ENCODE data around the gene YWHAQ.
"Not testable (repeated sequence)": the region's sequence is repeated elsewhere in the genome, so short reads cannot be mapped to it uniquely, and the experiment has no call there.

Gene YWHAQ

GRCh38 chr2:9593925-9594324 lies 36.9 kb downstream of the YWHAQ start:
- Histone ChIP-seq H3K27ac (ENCODE audit: low read depth, low read length) (no peak overlapping the region), H3K27me3 (ENCODE audit: control insufficient read depth, insufficient read depth, low read length) (no peaks in the 10 kb centered on the region), H3K4me3 (ENCODE audit: low read depth, low read length) (no peak overlapping the region), H3K4me1 (ENCODE audit: control insufficient read depth, insufficient read depth, low read length) (no peaks in the 10 kb centered on the region), H3K9me3 (ENCODE audit: control insufficient read depth, insufficient read depth, low read length) (no peaks in the 10 kb centered on the region), H3K9ac (ENCODE audit: low read depth, low read length) (no peak overlapping the region), H3K36me3 (ENCODE audit: control insufficient read depth, insufficient read depth, low read length) (peaks cover 41% of the 10 kb centered on the region)

- H3K9ac ChIP-seq (ENCODE audit: low read depth, low read length), result no peak overlapping the region
- no peaks in the 10 kb centered on the region for H3K27me3 ChIP-seq (ENCODE audit: control insufficient read depth, insufficient read depth, low read length)
- H3K27ac ChIP-seq (ENCODE audit: low read depth, low read length), result no peak overlapping the region
- H3K36me3 ChIP-seq (ENCODE audit: control insufficient read depth, insufficient read depth, low read length), result peaks cover 43% of the 10 kb centered on the region
- H3K4me3 ChIP-seq (ENCODE audit: low read depth, low read length), result no peak overlapping the region
- no peaks in the 10 kb centered on the region for H3K9me3 ChIP-seq (ENCODE audit: control insufficient read depth, insufficient read depth, low read length)
- no peaks in the 10 kb centered on the region for H3K4me1 ChIP-seq (ENCODE audit: control insufficient read depth, insufficient read depth, low read length)
These were observed 38.1 kb downstream of the YWHAQ start for GRCh38 chr2:9592699-9593098.

GRCh38 chr2:9590641-9591040 lies 40.2 kb downstream of the YWHAQ start:
- no peak overlapping the region for H3K4me3 ChIP-seq (ENCODE audit: low read depth, low read length)
- no peaks in the 10 kb centered on the region for H3K27me3 ChIP-seq (ENCODE audit: control insufficient read depth, insufficient read depth, low read length)
- no peak overlapping the region for H3K9ac ChIP-seq (ENCODE audit: low read depth, low read length)
- no peaks in the 10 kb centered on the region for H3K9me3 ChIP-seq (ENCODE audit: control insufficient read depth, insufficient read depth, low read length)
- peaks cover 63% of the 10 kb centered on the region for H3K36me3 ChIP-seq (ENCODE audit: control insufficient read depth, insufficient read depth, low read length)
- H3K4me1 ChIP-seq (ENCODE audit: control insufficient read depth, insufficient read depth, low read length), result no peaks in the 10 kb centered on the region
- H3K27ac ChIP-seq (ENCODE audit: low read depth, low read length), result no peak overlapping the region

GRCh38 chr2:9586465-9586864 lies 44.3 kb downstream of the YWHAQ start:
- Histone ChIP-seq H3K9me3 (ENCODE audit: control insufficient read depth, insufficient read depth, low read length) (no peaks in the 10 kb centered on the region), H3K4me3 (ENCODE audit: low read depth, low read length) (no peak overlapping the region), H3K27ac (ENCODE audit: low read depth, low read length) (no peak overlapping the region), H3K36me3 (ENCODE audit: control insufficient read depth, insufficient read depth, low read length) (peaks cover 77% of the 10 kb centered on the region), H3K9ac (ENCODE audit: low read depth, low read length) (no peak overlapping the region), H3K4me1 (ENCODE audit: control insufficient read depth, insufficient read depth, low read length) (no peaks in the 10 kb centered on the region), H3K27me3 (ENCODE audit: control insufficient read depth, insufficient read depth, low read length) (no peaks in the 10 kb centered on the region)

GRCh38 chr2:9585486-9585885 lies 45.3 kb downstream of the YWHAQ start:
- H3K4me3 ChIP-seq (ENCODE audit: low read depth, low read length), result no peak overlapping the region
- H3K9me3 ChIP-seq (ENCODE audit: control insufficient read depth, insufficient read depth, low read length), result no peaks in the 10 kb centered on the region
- no peaks in the 10 kb centered on the region for H3K4me1 ChIP-seq (ENCODE audit: control insufficient read depth, insufficient read depth, low read length)
- no peaks in the 10 kb centered on the region for H3K27me3 ChIP-seq (ENCODE audit: control insufficient read depth, insufficient read depth, low read length)
- no peak overlapping the region for H3K9ac ChIP-seq (ENCODE audit: low read depth, low read length)
- H3K27ac ChIP-seq (ENCODE audit: low read depth, low read length), result no peak overlapping the region
- peaks cover 67% of the 10 kb centered on the region for H3K36me3 ChIP-seq (ENCODE audit: control insufficient read depth, insufficient read depth, low read length)

GRCh38 chr2:9584902-9585301 lies 45.9 kb downstream of the YWHAQ start:
- H3K36me3 ChIP-seq (ENCODE audit: control insufficient read depth, insufficient read depth, low read length), result peaks cover 61% of the 10 kb centered on the region
- not testable (repeated sequence) for H3K27ac ChIP-seq (ENCODE audit: low read depth, low read length); H3K9ac ChIP-seq (ENCODE audit: low read depth, low read length); H3K4me1 ChIP-seq (ENCODE audit: control insufficient read depth, insufficient read depth, low read length); H3K4me3 ChIP-seq (ENCODE audit: low read depth, low read length); H3K9me3 ChIP-seq (ENCODE audit: control insufficient read depth, insufficient read depth, low read length); H3K27me3 ChIP-seq (ENCODE audit: control insufficient read depth, insufficient read depth, low read length)

- H3K27me3 ChIP-seq (ENCODE audit: control insufficient read depth, insufficient read depth, low read length), result no peaks in the 10 kb centered on the region
- H3K9me3 ChIP-seq (ENCODE audit: control insufficient read depth, insufficient read depth, low read length), result no peaks in the 10 kb centered on the region
- H3K27ac ChIP-seq (ENCODE audit: low read depth, low read length), result no peak overlapping the region
- peaks cover 42% of the 10 kb centered on the region for H3K36me3 ChIP-seq (ENCODE audit: control insufficient read depth, insufficient read depth, low read length)
- no peaks in the 10 kb centered on the region for H3K4me1 ChIP-seq (ENCODE audit: control insufficient read depth, insufficient read depth, low read length)
- no peak overlapping the region for H3K9ac ChIP-seq (ENCODE audit: low read depth, low read length)
- no peak overlapping the region for H3K4me3 ChIP-seq (ENCODE audit: low read depth, low read length)
These were observed 48.2 kb downstream of the YWHAQ start for GRCh38 chr2:9582624-9583023.

- Histone ChIP-seq H3K27ac (ENCODE audit: low read depth, low read length) (no peak overlapping the region), H3K9ac (ENCODE audit: low read depth, low read length) (no peak overlapping the region), H3K36me3 (ENCODE audit: control insufficient read depth, insufficient read depth, low read length) (peaks cover 5% of the 10 kb centered on the region), H3K27me3 (ENCODE audit: control insufficient read depth, insufficient read depth, low read length) (no peaks in the 10 kb centered on the region), H3K4me3 (ENCODE audit: low read depth, low read length) (no peak overlapping the region), H3K4me1 (ENCODE audit: control insufficient read depth, insufficient read depth, low read length) (no peaks in the 10 kb centered on the region), H3K9me3 (ENCODE audit: control insufficient read depth, insufficient read depth, low read length) (no peaks in the 10 kb centered on the region)
These were observed 52.1 kb downstream of the YWHAQ start for GRCh38 chr2:9578467-9579235.

- Histone ChIP-seq H3K4me3 (ENCODE audit: low read depth, low read length) (no peak overlapping the region), H3K36me3 (ENCODE audit: control insufficient read depth, insufficient read depth, low read length) (no peaks in the 10 kb centered on the region), H3K27ac (ENCODE audit: low read depth, low read length) (no peak overlapping the region), H3K4me1 (ENCODE audit: control insufficient read depth, insufficient read depth, low read length) (no peaks in the 10 kb centered on the region), H3K9ac (ENCODE audit: low read depth, low read length) (no peak overlapping the region), H3K27me3 (ENCODE audit: control insufficient read depth, insufficient read depth, low read length) (no peaks in the 10 kb centered on the region), H3K9me3 (ENCODE audit: control insufficient read depth, insufficient read depth, low read length) (no peaks in the 10 kb centered on the region)
These were observed 56.5 kb downstream of the YWHAQ start for GRCh38 chr2:9574331-9574730.

- no peak overlapping the region for H3K27ac ChIP-seq (ENCODE audit: low read depth, low read length)
- no peaks in the 10 kb centered on the region for H3K9me3 ChIP-seq (ENCODE audit: control insufficient read depth, insufficient read depth, low read length)
- no peaks in the 10 kb centered on the region for H3K36me3 ChIP-seq (ENCODE audit: control insufficient read depth, insufficient read depth, low read length)
- H3K27me3 ChIP-seq (ENCODE audit: control insufficient read depth, insufficient read depth, low read length), result no peaks in the 10 kb centered on the region
- no peak overlapping the region for H3K4me3 ChIP-seq (ENCODE audit: low read depth, low read length)
- H3K4me1 ChIP-seq (ENCODE audit: control insufficient read depth, insufficient read depth, low read length), result no peaks in the 10 kb centered on the region
- H3K9ac ChIP-seq (ENCODE audit: low read depth, low read length), result no peak overlapping the region
These were observed 57.0 kb downstream of the YWHAQ start for GRCh38 chr2:9573840-9574239.

- no peak overlapping the region for H3K27ac ChIP-seq (ENCODE audit: low read depth, low read length)
- H3K9me3 ChIP-seq (ENCODE audit: control insufficient read depth, insufficient read depth, low read length), result no peaks in the 10 kb centered on the region
- H3K9ac ChIP-seq (ENCODE audit: low read depth, low read length), result no peak overlapping the region
- H3K27me3 ChIP-seq (ENCODE audit: control insufficient read depth, insufficient read depth, low read length), result no peaks in the 10 kb centered on the region
- H3K4me1 ChIP-seq (ENCODE audit: control insufficient read depth, insufficient read depth, low read length), result no peaks in the 10 kb centered on the region
- no peak overlapping the region for H3K4me3 ChIP-seq (ENCODE audit: low read depth, low read length)
- no peaks in the 10 kb centered on the region for H3K36me3 ChIP-seq (ENCODE audit: control insufficient read depth, insufficient read depth, low read length)
These were observed 57.6 kb downstream of the YWHAQ start for GRCh38 chr2:9573013-9573720.

All from HUES48 (cell line).